Stimulated activated CD4-positive, alpha-beta T cell treated with anti-CD3 and anti-CD28 coated beads, TNF-alpha, amount 100 ng/mL, for 1 hour (primary cell): ENCODE data around the gene SLX4IP.
A peak's percentile ranks its signal among the peaks of the same experiment; 100 is the strongest.

Experiments used
- DNase-seq, 3 donors: peaks; one replicate each; pipeline ENCODE4 v3.0.0-alpha.2; 2020; ENCODE audit warnings: low read depth in 3 of 3, low spot score in 1 of 3

The SLX4IP gene

DNA sequence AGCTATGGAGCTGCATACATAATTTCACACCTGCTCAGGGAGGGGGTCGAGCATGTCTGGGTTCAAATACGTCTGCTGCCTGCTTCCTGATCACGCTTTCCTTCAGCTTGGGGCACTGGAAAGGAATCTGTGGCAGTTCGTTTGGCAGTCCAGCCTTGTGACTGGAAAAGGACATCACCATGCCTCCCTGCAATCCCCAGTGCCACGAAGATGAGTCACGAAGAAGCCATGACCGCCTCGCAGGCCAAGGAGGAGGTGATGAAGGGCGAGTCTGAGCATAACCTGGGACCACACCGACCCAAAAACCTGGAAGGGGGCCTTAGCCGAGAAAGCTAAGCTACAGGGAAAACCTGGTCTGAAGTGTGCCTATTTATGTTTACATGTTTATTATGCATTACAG is 225.6 kb downstream of the SLX4IP start:
- no peak for DNase-seq

DNA sequence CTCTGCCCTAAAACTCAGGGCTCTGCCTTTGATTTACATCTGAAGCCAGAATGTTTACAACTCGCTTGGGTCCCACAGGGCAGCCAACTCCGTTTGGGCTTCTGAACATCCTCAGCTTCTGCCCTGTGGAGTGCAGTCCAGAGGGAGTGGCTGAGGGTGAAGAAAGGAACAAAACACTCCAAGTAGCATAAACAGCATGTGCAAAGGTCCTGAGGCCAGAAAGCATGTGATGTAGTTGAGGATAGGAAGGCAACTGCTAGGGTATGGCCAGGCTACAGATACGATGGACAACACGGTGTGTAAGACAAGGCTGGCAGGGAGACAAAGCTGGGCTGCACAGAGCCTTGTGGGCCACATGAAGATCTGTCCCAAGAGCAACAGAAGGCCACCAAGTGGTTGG is 226.2 kb downstream of the SLX4IP start:
- no peak for DNase-seq

DNA sequence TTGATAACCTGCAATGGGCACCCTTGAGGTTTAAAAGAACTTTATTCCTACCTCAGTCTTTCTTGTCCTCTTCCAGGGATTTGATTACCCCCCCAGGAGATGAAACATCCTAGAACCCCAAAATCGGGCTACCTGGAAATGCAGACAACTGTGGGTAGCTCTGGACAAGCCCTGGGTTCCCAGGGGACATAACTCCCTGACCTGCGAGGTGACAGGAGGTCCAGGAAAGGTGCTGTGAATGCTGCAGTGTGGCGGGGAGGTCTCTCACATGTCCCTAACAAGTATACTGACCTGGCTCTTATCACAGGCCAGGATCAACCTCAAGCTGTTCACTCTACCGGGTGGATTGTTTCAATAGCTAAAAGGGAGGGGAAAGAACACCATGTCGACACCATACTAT is 227.0 kb downstream of the SLX4IP start:
- no peak for DNase-seq

DNA sequence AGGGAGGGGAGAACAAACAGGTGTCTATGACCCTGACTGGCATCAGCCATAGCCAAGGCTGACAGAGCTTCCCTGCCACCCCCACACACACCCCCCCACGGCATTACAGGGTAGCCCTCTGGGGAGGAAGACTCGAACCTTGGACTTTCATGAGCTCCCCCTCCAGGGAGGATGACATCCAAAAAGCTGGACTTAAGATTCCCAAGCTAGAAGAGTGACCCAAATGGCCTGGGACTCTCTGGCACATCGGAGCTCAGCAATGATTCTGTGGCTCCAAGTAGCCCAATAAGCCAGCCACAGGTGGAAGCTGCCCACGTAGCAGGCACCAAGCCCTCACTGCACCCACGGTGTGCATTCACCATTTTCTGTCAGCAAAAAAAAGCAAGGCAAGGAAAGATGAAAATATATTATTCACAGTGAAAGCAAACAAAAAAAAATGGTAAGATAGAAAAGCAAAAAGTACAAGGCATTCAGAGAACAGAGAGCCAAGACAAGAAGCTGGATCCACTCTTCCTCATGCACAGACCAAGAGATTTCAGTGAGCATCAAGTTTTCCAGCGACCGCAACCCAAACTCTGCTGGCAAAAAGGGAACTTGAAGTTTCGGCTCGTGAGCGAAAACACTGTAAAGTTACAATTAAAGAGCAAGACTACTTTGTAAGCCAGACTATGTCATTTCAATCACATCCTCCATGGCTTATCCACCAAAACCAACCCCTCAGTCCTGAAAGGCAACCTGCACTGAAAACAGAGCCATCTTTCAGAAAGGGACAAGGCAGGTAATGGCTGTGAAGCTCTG is 227.8 kb downstream of the SLX4IP start:
- no peak for DNase-seq

DNA sequence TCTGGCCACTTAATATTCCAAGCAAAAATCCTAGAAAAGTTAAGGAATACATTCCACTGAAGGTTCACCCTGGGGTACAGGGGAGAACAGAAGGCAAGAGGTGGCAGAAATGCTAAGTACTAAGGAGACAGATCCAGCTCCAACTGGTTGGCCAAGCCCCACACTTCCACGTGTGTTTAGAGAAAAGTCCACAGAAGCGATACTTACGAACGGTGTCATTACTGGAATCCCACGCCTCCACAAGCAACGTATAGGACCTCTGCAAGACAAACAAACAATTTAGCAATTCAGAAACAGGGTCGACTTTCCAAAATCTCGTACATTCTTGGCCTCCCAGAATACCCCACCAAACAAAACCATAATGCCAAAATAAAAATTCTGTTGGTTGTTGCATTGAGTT is 228.7 kb downstream of the SLX4IP start:
- no peak for DNase-seq

DNA sequence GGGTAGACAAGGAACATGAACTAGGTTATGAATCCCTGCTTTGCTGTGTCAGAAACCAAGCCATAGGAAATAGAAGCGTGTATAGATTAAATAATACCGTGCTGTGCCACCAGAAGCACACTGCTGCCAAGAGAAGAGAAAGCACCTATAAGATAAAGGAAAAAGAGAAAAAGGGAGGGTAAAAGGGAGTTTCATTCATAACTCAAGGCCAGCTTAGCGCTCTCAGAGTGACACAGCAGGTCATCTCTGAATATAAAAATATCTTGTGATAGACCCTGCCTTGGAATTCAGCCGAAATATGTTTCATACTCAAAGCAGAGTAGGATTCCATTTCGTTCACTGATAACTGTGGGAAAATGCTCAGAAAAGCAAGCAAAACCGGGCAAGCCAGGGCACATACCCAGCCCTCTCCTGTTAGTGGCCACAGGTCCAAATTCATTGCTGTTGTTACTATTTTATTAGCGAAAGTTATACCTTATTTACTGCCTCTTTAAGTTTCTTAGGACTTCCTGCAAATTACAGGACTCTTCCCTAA is 230.0 kb downstream of the SLX4IP start:
- DNase-seq = no peak

DNA sequence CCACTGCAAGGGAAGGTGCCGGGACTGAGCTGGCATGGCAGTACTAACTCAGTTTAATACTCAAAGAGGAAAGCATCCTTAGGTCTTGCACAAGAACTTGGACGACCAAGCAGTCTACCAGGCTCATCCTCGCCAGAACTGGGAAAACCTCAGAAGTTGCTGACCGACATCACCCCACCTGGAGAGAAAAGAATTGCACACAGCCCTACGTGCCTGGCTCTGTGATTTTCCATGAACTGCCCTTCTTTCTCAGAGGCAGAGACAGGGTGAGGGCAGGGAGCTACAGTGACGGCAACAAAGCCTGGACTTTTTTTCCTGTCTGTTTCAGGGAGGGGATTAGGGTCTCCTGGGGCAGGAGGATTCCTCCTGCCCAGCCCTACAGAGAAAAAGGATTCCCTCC is 230.7 kb downstream of the SLX4IP start:
- DNase-seq = no peak

DNA sequence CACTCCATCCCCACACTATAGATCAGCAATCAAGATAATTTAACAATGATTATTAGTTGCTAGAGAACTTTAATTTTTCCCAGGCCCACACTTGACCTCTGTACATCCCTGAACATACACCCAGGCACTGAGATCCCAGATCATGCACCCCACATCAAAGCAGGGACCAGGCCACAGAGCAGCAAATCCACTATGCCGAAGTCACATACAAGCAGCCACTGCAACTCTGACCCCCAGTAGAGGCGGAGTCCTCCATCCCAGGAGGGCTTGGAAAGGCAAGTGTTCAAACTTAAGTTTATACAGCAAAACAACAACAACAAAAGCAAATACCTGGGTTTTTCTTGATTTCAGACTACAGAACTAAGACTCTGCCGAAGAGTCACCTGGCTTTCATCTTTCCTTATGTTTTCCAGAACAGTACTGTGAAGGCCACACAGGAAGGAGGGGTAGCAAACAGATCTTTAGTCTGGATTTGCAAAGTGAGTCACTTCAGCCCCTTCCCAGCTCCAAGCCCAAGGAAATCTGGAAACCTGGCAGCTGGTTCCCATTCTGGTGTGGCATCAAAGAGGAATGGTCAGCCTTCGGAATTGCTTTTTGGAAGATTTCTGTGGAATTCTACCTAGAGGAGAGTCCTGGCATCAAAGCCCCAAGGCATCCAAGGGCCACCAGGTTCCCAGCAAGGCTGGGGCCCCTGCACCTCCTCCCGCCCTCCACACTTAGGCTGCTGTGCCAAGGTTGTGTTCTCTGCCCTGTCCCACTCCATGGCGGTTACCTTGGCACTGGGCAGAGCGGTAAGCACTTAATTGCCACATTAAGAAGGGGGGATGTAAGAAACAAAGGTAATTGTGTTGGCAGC is 231.3 kb downstream of the SLX4IP start:
- DNase-seq = no peak

DNA sequence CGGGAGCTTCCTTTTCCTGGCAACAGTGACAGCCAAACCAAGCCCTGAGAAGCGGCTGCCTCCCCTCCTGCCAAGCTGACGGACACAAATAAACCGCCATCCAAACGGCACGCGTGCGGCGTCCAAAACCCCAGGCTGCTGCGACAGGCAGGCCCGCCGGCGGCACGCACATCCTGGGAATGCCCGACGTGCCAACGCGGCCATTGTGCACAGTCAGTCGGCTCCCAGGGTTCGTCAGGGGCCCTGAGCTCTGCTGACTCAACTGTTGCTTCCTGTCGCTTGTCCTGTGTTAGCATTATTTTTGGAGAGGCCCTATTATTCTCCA is 231.9 kb downstream of the SLX4IP start:
- no peak for DNase-seq

DNA sequence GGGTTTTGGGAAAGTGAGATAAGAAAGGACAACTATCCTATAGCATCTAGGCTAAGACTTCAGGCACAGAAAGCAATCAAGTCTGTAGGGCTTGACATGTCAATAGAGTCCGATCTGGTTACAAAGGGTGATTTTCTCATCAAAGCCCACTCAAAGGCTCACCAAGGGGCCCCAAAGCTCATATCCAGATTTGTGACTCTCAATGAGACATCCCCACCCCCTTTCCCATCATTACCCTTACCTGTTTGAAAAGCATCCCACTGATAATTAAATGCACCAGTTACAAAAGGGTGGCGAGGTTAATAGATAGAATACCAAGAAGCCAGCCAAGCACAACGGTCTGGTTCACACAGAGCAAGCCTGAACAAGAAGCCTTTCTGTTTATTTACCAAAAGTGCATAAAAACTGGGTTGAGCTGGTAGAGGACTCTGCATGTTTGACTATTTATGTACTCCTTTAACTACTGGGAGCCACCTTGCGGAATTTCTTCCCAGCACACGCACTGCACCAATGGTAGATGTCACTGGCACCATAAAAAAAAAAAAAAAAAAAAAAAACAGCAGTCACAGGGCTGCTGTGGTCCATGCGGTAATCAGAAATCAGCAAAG is 232.6 kb downstream of the SLX4IP start:
- DNase-seq = no peak

DNA sequence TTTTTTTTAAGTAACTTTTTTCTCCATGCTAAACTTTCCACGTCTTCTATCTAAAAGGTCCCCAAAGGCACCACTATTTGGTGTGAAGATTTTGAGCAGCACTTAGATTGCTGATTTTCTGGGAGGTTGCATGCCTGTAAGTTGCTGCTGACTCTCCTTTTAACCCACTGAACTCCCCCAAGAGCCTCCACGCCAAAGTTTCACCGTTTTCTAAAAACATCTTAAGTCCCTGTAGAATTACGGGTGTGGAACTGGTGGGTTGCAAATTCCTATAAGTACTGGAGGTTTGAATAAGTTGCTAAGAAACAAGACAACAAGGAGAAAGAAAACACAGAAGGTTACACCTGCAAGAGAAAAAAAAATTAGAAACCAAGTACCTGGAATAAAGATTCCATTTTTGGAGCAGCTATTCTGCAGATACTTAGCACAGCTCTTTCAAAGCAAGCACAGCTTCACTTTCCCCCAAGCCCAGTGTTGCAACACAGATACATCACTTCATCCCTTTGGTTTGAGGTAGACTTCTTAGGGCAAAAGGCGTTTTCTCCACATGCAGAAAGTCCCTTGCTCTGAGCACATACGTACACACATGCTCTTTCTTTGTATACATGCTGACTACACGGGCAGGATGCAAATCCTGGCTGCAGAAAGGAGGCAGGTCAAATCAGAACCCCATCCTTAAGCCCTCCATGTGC is 233.7 kb downstream of the SLX4IP start:
- no peak for DNase-seq

DNA sequence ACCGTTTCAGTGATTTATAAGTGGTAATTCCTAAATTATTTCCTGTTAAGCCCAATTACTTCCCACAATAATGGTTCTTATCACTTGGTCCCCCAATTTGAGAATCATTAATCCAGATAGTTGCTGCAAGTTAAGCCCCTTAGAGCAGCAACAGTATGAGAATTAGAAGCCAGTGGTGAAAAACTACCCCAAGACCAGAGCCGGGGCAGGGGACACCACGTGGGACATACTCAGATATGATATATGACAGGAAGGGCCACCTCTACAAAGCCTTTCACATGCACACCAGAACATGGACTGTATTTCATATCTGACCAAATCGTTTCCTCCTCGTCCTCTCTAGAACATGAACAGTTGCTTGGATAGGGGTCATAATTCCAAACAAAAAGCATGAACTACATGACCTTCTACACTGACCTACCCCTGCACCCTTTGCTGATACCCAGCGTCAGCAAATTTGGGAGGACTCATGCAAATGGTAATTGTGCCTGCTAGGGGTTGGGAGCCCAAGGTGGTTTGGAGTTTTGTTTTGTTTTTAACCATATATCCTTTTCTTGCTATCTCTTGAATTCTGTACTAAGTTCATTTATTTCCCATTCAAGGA is 234.8 kb downstream of the SLX4IP start:
- no peak for DNase-seq

DNA sequence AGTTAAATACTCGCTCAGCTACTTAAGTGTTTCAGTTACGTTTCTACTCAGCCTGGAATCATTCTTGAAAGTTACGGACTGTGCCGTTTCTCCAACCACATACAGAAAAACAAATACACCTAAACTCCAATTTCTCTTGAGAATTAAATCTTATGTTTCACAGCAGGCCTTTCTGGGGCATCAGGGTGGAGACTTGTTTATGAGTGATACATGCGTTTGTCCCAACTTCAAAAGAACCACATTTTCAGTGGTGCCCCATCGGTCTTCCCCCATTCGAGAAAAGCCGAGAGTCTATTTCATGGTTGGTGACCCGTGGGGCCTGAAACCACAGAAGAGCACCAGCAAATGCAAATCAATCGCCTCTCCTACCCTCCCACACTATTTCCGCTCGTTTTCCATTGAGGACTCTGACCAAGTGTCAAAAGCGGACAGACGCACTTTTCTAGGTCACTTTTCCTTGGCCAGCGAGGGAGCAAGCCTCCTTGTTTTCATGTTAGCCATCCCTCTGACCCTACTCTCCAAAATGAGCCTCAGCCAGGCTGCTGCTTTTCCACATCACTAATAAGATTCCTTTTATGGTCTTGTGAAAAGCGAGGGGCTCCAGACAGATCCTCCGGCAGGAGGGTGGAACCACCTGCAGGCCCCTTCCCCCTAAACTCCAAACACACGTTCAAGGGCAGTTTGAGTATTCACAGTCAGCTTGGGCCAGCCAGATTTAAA is 235.6 kb downstream of the SLX4IP start:
- no peak for DNase-seq

DNA sequence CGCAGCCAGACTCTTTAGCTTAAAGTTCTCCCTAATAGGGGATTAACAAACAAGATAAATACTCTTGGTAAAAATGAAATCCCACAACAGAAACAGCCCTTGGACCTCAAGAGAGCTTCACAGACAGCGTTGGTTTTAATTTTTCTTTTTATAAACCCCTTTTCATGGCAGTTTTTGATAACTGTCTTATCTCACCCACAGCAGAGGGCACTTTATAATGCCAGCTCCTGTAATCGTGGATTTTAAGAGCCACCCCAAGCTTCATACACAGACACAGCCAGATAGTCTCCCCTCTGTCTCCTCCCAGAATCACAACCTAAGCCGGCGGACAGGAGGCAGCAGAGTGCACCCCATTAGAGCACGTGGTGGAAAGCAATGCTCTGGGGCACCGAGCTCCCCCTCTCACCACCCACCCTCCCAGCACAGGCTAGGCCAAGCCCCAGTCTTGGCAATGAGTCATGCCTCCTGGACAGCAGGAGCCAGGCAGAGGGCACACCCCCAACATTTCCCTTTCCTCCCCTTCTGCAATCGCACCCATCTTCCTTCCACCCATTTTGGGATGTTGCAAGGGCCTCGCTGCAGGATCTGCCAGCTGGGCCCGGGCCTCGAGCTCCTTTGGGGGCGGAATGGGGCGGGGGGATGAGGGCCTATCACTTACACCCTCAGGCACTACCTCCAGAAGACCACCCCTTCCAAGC is 236.3 kb downstream of the SLX4IP start:
- DNase-seq = no peak

DNA sequence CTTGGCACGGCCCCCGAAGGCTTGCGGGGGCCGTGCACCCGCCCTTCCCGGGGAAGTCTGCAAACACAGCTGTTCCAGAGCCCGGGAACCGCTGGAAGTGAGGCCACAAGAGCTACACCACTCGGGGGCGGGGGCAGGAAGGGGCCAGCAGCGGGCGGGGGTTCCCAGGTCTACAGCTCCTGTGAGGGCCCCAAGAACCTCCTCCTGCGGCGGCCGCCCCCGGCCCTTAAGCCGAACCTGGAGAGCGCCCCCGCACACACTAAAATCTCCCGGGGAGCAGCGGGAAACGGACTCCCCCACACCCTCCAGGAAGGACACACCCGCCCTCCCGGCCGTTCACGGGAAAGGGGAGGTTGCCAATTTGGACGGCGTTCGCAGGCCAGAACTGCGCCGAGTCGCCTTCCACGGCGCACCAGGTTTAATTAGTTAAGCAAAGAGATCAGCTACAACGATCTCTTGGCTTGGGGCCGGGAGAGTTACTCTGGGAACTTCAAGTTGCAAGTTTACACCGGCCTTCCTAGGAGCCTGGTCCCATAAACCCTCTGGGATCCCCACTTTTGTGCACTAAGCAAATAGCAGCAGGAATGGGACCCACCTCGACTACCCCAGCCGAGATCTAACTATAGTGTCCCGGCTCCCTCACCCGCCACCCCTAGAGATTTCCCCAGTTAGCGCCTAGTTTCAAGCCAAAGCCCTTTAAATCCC is 237.0 kb downstream of the SLX4IP start:
- DNase-seq = no peak

DNA sequence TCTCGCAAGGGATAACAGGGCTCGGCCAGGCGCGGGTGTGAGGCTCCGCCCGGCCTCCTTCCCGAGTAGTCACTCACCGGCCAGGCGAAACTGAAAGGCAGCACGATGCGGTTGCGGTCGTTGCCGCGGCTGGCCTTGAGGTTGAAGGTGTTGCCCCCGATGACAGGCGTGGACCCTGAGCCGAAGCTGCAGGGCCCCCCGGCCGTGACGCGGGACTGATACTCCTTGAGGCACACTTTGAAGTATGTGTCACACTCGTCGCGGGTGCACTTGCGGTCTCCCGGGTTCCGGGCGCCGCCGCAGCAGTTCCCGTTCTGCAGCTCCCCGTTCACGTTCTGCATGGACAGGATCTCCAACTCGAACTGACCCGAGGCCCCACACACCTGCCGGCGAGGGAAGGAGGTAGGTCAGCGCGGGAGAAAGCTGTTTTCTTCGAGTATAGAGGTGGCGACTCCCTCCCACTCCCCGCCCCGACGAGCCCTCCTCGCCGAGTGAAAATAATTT is 237.6 kb downstream of the SLX4IP start:
- peak in 1 of 3 donors; percentile 10 for DNase-seq

DNA sequence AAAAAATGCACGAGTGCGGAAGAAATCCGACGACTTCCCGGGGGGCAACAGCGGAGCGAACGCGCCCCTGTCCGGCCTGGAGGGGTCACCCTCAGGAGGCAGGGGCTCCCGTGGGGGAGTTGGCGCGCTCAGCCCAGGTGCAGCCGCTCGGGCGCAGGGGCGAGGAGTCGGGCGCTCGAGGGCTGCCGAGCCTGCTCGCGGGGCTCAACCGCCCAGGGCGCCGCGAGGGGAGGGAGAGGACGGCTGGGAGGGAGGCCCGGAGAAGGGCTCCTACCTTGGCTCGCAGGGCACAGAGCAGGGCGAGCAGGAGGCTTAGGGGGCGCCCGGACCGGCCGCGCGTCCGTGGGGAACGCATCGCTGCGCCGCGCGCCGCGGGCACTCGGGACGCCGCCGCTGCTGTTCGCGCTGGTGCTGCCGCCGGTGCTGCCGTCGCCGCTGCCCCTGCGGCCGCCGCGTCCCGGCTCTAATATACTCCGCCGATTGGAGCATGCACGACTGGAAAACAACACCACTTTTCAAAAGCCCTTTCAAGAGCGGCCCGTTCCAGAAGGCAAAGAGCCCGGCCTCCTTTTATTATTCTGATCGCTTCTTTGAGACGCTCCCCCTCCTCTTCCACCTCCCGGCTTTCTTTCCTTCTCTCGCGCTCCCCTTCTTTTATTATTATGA is 238.2 kb downstream of the SLX4IP start:
- DNase-seq = no peak
